HG02885 (cell line): ENCODE measurements around the gene FLNB.
"Not testable (repeated sequence)": the region's sequence is repeated elsewhere in the genome, so short reads cannot be mapped to it uniquely, and the experiment has no call there.

Source experiments
- ATAC-seq: cut with Tn5 transposase; IDR thresholded peaks from one replicate; pipeline ENCODE4 v1.9.1; 2021; ENCODE audit warnings: mild to moderate bottlenecking; ENCODE audit not compliant: unreplicated experiment, poor library complexity

The FLNB gene

DNA sequence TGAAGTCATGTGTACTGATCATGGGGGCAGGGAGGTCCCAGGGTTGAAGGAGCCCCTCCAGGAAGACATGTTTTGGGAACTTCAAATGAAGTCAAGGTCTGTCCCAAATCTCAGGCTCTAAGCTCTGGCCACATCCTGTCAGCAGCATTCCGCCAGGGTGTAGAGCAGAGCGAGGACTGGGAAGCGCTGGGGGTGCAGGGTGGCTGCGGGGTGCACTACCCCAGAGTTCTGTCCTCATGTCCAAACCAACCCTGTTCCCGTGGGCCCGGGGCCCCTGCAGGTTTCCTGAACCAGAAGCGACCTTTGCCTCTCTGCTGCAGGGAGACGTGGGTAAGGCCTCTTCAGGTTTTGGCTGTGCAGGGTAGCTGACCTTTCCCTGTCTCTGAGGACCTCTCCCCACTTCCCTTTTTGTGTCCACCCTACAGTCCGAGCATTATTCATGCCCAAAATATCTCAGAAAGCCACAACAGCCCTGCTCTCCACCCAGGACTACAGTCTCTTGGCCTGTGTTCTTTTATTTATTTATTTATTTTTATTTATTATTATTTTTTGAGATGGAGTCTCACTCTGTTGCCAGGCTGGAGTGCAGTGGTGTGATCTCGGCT, 26.6 kb upstream of the FLNB start:
- ATAC-seq, result no peak

GRCh38 chr3:57982561-57983243, 25.5 kb upstream of the FLNB start:
- no peak for ATAC-seq

DNA sequence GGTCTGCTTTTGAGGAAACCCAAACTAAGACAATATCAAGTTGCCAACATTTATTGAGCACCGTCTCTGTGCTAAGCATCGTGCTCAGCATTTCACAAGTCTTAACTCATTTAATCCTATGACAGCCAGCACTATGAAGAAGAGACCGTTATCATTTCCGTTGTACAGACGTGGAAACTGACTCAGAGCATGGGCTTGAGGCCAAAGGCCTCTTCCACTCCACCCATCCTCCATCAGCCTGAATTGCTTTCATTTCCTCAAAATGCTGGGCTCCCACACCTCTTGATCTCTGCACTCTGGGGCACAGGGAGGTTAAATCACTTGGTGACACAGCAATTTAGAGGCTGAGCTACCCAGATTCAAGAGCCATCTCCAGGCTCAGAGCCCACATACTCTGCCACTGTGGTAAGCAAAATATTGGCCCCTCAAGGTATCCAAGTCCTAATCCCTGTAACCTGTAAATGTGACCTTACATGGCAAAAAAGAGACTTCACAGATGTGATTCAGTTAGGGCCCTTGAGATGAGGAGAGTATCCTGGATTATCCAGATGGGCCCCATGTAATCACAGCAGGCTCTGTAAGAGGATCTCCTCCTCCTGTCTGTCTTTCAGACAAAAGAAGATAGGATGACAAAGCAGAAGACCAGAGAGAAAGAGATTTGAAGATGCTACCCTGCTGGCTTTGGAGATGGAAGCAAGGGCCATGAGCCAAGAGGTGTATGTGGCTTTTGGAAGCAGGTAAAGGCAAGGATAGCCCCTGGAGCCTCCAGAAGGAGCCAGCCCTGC, 24.3 kb upstream of the FLNB start:
- peak; percentile 99 for ATAC-seq

GRCh38 chr3:57985176-57985983, 22.8 kb upstream of the FLNB start:
- ATAC-seq, result no peak

GRCh38 chr3:57985984-57986246, 22.3 kb upstream of the FLNB start:
- no peak for ATAC-seq

DNA sequence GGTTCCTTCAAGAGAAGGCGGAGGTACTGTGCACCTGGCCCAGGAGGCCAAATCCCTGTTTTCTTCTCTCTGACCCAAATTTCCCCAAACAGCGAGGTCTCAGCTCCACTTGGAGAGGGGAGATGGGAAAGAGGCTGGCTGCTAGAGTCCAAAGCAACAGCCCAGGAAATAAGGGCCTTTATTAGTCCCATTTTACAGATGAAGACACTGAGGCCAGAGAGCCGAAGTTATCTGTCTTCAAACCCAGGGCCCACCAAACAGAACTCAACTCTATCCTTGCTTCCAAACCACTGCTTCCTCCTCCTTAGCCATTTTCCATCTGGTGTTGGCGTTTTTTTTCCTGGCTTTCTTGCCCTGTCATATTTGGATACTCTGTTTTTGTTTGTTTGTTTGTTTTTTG, 22.0 kb upstream of the FLNB start:
- ATAC-seq, result no peak

DNA sequence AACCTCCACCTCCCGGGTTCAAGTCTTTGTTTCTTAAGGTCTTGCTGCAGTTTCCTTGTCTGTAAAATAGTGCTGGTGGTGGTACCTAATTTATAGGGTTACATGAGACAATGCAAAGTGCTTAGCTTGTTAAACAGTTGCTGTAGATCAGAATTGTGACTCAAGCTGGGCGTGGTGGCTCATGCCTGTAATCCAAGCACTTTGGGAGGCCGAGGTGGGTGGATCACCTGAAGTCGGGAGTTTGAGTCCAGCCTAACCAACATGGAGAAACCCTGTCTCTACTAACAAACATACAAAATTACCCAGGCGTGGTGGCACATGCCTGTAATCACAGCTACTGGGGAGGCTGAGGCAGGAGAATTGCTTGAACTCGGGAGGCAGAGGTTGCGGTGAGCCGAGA, 19.0 kb upstream of the FLNB start:
- ATAC-seq, result not testable (repeated sequence)

- no peak for ATAC-seq
Measured at GRCh38 chr3:57989646-57990045, 18.6 kb upstream of the FLNB start.

- ATAC-seq, result no peak
Measured at GRCh38 chr3:57992452-57993213, 15.6 kb upstream of the FLNB start.

GRCh38 chr3:57998366-57999283, 9.6 kb upstream of the FLNB start:
- ATAC-seq, result peak; percentile 87

DNA sequence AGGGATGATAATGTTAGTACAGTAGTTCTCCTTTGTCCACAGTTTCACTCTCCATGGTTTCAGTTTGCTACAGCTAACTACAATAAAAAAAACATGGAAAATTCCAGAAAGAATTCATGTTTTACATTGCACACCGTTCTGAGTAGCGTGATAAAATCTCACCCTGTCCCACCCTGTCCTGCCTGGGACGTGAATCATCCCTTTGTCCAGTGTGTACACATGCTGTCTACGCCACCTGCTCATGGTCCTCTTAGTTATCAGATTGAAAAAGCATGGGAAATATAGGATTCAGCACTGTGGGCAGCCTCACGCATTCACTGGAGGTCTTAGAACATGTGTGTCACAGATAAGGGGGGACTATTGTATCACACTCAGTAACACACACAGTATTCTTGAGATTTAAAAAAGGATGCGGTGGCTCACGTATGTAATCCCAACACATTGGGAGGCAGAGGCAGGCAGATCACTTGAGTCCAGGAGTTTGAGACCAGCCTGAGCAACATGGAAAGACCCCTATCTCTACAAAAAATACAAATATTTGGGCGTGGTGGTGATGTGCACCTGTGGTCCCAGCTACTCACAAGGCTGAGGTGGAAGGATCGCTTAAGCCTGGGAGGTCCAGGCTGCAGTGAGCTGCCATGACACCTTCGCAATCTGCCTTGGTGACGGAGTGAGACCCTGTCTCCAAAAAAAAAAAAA, 8.7 kb upstream of the FLNB start:
- no peak for ATAC-seq

GRCh38 chr3:58000306-58001085, 7.7 kb upstream of the FLNB start:
- ATAC-seq, result no peak

DNA sequence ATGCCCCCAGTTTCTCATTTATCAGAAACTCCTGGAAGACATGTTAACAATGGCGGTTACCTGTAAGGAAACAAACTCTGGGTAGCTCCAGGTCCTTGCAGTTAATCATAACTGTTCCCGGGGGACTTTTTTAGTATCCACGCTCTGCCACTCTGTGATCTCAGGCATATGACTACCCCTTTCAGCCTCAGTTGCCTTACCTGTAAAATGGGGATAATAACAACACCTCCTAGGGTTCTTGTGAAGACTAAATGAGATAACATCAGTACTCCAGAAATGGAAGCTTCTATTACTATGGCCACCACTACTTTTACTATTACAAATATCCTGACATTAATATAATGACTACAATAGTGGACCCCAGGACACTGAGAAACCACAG, 7.1 kb upstream of the FLNB start:
- ATAC-seq, result no peak

DNA sequence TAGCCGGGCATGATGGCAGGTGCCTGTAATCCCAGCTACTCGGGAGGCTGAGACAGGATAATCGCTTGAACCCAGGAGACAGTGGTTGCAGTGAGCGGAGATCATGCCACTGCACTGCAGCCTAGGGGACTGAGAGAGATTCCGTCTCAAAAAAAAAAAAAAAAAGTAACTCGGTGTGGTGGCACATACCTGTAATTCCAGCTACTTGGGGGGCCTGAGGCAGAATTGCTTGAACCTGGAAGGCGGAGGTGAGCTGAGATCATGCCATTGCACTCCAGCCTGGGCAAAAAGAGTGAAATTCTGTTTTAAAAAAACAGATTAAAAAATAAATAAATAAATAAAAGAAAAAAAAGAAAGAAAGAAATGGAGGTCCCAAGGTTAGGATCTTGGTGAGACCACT, 6.2 kb upstream of the FLNB start:
- ATAC-seq, result no peak

GRCh38 chr3:58003093-58003492, 5.1 kb upstream of the FLNB start:
- no peak for ATAC-seq

DNA sequence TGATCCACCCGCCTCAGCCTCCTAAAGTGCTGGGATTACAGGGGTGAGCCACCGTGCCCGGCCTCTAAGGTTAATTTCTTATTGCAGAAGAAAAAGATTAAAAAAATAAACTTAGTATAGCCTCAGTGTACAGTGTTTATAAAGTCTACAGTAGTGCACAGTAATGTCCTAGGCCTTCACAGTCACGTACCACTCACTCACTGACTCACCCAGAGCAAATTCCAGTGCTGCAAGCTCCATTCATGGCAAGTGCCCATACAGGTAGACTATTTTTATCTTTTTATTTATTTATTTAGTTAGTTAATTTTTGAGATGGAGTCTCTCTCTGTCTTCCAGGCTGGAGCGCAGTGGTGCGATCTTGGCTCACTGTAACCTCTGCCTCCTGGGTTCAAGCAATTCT, 3.2 kb upstream of the FLNB start:
- no peak for ATAC-seq

DNA sequence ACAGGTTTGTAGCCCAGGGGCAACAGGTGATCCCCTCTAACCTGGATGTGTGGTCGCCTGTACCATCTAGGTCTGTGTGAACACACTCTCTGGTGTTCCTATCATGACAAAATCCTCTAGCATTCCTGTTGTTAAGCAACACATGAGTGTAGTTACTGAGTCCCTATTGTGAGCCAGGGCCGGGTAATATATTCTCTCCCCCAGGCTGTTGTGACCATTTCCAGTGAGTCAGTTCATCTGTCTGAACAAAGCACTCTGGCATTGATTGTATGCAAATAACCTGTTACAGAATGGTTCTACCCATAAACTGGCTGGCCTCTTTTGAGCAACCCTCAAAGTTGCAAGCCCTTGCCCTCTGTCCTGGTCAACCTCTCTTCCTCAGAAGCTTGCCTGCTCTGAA, 2.6 kb upstream of the FLNB start:
- no peak for ATAC-seq

- no peak for ATAC-seq
Measured at GRCh38 chr3:58006661-58007060, 1.6 kb upstream of the FLNB start.
